Smooth muscle cell of trachea (primary cell): Measurements from ENCODE around the gene FGF16. TPM values are rescaled to one million over a fixed set of nuclear protein-coding genes. Genes with fewer than 3 reads are reported as not detected.

Source experiments
- total RNA-seq: library from RNA; depleted of rRNA; stranded (reverse); fragments of >200 nt; gene quantifications from 2 replicates; pipeline ENCODE4 v1.2.1, GENCODE V29; 2014

The FGF16 gene
- total RNA-seq: under 0.01 TPM in 1 of 2 replicates, not detected in the other

GRCh38 chrX:77446908-77447652 is at the start of gene FGF16:
Gene FGF16 (plus strand): TSS chrX:77447389. CDS start chrX:77447675, 286 bp downstream.

